ENCODE data around the gene TCF19.
"Not testable (repeated sequence)": the region's sequence is repeated elsewhere in the genome, so short reads cannot be mapped to it uniquely, and the experiment has no call there.

The TCF19 gene

DNA sequence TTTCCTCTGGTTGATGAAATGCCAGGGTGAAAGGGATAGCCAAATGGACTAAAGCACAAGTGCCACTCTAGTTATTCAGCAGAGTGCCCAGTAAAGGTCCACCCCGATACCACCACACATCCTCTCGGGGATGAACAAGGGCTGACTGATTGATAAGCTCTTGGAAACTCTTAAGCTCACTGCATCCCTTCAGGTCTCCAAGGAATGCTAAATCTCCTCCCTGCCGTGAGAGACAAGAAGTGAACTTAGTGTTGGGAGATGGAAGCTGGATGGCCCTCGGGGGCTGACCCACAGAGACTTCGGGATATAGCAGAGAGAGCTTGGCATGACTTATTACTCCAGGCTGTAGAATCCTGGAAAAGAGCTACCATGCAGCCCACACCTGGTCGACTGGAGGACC lies 25.5 kb downstream of the TCF19 start:
- DNase-seq: not testable (repeated sequence)

DNA sequence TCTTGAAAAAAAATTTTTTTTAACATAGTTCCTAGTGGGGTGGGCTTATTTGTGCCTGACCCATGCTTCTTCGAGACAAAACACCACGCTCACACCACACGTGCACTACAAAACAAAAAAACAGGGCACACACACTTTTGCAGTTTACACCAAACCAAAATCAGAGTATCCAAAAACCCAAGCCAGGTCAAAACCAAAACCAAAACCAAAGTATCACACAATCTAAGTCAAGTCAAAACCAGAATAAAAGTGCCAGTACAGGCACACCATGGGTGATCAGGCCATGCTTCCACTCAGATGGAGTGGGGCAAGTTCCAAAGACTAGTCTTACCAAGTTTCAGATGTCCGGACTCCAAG lies 27.3 kb downstream of the TCF19 start:
- DNase-seq: not testable (repeated sequence)

DNA sequence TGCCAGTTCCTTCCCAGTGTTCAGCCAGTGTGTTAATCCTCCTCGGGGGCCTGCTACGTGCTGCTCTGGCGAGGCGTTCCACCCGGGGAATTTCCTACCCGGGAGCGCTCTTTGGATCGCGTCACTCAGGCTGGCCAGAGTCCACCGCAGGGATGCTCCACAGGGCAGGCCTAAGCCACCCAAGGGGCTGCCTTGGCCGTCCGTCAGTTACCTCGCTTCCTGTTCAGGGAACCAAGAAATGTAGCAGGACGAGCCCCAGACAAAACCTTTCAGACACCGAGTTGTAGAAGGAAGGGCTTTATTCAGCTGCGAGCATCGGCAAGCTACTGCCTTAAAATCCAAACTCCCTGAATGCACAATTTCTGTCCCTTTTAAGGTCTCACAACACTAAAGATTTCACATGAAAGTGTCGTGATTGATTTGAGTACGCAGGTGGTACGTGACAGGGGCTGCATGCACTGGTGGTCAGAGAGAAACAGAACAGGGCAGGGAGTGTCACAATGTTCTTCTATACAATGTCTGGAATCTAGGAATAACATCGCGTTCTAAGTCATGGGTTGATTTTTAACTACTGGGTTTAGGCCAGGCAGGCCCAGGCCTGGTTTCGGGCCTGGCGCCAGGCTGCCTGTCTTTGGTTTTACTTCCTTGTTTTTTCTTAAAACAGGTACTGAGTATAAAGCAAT lies 27.8 kb downstream of the TCF19 start:
- DNase-seq: no peak

DNA sequence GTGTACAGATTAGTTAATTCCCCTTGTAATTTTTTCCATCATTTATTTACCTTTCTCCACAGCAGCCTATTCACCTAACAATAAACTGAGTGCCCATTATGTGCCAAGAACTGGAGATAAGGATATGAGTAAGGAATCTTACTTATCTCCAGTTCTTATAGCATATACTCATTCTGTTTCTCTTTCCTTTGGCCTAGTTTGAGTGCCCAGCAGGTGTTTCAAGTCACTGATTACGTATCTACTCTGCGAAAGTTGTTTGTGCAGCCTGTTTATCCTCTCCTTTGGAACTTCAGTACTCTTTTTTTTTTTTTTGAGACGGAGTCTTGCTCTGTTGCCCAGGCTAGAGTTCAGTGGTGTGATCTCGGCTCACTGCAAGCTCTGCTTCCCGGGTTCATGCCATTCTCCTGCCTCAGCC lies 29.4 kb downstream of the TCF19 start:
- no peak for DNase-seq

DNA sequence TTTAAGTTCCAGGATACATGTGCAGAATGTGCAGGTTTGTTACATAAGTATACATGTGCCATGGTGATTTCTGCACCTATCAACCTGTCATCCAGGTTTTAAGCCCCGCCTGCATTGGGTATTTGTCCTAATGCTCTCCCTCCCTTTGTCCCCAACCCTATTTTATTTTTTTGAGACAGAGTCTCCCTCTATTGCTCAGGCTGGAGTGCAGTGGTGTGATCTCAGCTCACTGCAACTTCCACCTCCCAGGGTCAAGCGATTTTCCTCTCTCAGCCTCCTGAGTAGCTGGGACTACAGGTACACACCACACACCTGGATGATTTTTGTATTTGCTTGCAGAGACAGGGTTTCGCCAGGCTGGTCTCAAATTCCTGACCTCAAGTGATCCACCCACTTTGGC lies 30.8 kb downstream of the TCF19 start:
- not testable (repeated sequence) for DNase-seq

DNA sequence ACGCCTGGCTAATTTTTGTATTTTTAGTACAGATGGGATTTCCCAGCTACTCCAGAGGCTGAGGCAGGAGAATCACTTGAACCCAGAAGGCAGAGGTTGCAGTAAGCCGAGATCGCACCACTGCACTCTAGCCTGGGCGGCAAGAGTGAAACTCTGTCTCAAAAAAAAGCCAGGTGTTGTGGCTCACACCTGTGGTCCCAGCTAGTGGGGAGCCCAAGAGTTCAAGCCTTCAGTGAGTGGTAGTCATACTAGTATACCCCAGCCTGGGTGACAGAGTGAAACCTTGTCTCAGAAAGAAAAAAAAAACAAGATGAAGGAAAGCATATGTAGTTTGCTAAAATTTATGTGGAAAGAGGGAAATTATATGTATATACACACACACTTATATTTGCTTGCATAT lies 32.1 kb downstream of the TCF19 start:
- no peak for DNase-seq

DNA sequence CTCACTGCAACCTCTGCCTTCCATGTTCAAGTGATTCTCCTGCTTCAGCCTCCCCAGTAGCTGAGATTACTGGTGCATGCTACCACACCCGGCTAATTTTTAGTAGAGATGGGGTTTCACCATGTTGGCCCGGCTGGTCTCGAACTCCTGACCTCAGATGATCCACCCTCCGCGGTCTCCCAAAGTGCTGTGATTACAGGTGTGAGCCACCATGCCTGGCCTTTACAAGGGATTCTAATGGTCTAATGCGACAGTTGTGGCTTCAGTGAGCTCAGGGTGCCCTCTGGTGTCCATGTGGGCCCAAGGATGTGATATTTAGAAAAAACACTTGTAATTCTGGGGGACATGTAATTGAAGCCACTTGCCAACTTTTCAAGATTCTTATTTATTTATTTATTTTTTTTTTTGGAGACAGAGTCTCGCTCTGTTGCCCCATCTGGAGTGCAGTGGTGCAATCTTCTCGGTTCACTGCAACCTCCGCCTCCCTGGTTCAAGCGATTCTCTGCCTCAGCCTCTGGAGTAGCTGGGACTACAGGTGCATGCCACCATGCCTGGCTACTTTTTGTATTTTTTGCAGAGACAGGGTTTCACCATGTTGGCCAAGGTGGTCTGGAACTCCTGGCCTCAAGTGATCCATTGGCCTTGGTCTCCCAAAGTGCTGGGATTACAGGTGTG lies 34.2 kb downstream of the TCF19 start:
- peak; percentile 42 to 52 for DNase-seq

DNA sequence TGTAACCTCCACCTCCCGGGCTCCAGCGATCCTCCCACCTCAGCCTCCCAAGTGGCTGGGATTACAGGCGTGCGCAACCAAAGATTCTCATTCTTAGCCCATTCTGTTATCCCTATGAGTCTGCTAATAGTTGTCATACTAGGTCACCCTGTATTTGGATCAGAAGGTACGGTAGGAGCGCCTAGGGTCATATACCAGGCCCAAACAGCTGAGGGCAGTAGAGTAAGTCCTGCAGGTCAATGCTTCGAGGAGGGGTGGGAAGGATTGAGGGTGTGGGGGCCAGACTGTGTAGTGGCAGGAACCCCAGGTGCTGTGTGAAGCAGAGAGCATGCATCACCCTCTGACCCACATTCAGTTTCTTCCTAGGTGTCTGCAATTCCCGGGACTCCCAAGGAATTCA lies 34.8 kb downstream of the TCF19 start:
- DNase-seq: no peak

DNA sequence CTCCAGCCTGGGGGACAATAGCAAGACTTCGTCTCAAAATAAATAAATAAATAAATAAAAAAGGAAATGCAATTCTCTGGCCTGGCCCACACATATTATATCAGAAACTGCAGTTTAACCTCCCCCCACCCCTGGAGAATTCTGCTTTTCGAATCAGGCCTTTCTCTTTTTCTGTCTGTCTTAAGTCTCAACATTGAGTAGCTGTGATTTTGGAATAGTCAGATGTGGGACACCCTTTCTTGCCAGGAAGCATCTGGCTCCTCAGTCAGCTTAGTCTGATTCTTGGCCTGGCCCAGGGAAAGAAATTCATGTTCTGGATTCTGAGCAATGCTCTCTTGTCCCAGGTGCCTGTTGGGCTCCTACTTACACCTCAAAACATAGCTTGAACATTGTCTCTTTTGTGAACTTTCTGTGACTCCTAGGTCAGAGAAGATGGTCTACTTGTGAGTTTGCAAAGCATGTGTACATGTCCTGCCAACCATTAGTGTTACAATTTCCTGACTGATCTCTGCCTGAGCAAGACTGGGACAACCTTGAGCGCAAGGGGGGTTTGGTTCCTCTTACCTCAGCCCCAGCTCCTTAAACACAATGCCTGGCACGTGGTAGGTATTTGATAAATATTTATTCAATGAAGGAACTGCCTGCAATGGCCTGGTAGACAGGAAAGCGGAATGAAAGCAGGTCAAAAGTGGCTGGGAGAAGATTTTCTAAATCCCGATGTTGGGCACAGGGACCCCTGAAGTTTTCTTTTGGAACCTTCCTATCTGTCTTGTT lies 35.9 kb downstream of the TCF19 start:
- DNase-seq: no peak

DNA sequence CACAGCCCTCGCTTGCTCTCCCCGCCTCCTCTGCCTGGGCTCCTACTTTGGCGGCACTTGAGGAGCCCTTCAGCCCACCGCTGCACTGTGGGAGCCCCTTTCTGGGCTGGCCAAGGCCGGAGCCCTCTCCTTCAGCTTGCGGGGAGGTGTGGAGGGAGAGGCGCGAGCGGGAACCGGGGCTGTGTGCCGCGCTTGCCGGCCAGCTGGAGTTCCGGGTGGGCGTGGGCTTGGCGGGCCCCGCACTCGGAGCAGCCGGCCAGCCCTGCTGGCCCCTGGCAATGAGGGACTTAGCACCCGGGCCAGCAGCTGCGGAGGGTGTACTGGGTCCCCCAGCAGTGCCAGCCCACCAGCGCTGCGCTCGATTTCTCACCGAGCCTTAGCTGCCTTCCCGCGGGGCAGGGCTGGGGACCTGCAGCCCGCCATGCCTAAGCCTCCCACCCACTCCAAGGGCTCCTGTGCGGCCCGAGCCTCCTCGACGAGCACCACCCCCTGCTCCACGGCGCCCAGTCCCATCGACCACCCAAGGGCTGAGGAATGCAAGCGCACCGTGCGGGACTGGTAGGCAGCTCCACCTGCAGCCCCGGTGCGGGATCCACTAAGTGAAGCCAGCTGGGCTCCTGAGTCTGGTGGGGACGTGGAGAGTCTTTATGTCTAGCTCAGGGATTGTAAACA lies 37.1 kb downstream of the TCF19 start:
- not testable (repeated sequence) for DNase-seq

DNA sequence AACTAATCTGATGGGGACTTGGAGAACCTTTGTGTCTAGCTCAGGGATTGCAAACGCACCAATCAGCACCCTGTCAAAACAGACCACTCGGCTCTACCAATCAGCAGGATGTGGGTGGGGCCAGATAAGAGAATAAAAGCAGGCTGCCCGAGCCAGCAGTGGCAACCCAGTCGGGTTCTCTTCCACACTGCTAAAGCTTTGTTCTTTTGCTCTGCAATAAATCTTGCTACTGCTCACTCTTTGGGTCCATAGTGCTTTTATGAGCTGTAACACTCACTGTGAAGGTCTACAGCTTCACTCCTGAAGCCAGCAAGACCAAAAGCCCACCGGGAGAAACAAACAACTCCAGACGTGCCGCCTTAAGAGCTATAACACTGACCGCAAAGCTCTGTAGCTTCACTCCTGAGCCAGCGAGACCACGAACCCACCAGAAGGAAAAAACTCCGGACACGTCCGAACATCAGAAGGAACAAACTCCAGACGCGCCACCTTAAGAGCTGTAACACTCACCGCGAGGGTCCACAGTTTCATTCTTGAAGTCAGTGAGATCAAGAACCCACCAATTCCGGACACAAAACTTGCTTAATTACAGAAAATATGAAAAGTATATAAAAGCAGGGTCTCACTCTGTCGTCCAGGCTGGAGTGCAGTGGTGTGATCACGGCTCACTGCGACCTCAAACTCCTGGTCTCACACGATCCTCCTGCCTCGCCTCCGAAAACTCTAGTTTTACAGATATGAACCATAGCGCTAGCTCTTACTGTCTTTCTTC lies 38.0 kb downstream of the TCF19 start:
- not testable (repeated sequence) for DNase-seq

DNA sequence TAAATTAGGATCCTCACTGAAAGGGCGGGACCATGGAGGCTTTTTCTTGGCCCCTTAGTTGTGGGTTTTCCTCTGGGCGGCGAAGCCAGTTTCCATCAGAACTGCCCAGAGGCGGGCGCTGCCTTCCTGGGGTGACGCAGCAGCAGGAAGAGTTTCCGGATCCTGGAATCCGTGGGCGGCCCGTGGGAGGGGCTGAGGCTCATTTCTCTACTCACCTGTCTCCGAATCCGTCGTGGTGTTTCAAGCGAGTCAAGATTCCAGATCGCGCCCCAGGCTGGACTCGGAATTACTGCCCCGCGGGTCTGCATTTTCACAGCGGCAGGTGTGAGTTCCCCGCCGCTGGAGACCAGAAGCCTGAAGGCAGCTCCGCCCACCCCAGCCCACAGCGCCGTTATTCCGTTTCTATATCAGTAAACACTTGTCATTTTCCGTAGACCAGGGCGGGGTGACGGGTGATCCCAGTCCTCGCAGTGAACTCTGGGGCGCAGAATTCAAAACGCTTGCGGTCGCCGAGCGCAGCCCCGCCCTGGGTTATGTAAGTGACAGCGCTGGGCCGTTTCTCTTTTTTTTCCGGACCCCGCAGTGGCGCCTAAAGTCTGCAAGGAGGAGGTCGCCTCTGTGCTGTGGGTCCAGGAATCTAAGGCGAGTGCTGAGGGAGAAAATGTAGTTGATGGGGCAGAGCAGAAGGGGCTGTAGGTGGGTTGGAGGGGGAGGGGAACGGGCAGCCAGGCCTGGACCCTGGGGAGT lies 39.3 kb downstream of the TCF19 start:
- peak; percentile 92 to 93 for DNase-seq

DNA sequence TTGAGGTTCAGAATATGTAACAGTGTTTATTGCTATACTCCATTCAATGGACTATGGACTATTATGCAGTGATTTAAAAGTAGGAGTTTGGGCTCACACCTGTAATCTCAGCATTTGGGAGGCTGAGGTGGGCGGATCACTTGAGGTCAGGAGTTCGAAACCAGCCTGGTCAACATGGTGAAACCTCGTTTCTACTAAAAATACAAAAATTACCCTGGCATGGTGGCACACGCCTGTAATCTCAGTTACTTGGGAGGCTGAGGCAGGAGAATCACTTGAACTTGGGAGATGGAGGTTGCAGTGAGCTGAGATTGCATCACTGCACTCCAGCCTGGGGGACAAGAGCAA lies 40.7 kb downstream of the TCF19 start:
- not testable (repeated sequence) for DNase-seq

DNA sequence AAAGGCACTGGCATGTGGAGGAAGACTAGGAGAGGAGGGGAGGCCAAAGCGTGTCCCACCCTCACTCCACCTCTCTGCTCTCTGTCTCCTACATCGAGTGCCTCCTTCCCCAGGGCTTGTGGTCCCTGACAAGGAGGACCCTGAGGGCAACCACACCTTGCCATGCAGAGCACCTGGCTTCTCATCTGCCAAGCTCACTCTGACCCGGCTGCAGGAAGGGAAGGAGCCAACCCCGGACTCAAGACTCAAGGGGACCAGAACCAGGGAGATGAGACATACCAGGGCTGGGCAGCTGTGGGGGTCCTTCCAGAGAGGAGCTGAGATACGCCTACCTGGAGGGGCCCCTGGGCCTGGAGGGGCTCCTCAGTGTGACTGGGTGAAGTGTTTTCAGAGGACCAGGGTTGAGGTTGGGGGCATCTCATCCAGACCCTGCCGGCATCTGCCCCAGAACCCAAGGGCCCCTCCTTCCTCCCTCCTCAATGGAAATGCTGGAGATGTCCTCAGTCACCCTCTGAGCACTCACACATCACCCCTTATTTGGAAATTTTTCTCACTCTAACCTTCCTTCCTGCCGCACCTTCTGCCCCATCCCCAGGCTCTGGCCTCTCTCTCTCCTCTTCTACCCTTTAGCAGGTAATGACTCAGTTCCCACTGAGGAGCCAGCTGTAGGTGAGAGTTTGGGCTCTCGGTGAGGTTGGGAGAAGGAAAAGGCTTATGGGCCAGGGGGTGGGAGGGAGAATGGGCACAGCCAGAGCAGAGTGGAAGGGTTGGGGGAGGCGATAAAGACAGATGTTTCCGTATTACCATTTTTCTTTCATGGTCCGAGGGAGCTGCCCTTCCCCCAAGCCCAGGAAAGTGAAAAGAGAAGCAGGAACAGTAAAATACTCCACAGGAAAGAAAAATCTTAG lies 44.1 kb downstream of the TCF19 start:
- no peak for DNase-seq

DNA sequence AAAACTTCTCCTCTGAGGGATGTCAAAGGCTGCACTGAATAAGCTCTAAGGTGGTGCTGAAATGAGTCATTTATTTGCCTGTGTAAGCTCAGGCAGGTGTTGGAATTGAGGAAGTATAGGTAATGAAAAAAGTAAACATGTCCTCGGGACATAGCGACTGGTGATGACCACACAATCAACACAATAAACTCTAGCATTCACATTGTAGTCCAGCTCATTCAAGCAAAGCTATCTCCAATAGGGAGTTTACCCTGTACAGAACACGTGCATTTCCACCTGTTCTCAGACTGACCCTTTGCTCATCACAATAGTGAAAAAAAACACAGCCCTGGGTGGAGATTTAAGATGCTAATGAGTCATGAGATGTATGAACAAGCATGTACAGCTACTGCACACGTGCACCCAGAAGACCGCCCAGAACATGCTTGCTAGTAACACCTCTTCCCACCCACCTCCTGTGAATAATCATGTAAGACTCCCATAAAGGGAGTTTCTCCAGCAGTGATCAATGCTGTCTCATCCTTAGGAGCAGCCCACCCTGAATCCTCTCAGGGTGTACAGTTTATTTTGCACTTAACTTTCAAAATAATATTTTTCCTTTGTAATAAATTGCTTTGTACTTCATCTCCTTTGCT lies 45.1 kb downstream of the TCF19 start:
- DNase-seq: peak; percentile 51 to 56

DNA sequence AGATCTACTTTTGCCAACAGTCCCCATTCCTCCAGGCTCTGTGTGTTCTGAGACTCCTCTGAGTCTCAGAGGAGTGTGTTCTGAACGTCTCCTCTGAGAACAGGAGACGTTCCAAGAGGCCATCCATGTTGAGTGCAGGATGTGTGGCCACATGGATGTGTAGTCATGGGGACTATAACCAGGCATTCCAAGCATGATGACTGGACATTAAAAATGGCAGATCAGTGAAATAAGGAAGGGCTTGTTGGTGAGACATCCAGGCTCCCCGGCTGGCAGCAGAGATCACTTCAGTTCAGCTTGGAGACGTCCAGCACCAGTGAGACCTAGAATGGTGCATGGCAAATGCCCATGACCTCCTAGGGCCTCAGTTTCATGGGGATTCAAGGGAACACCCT lies 46.4 kb downstream of the TCF19 start:
- DNase-seq: no peak

DNA sequence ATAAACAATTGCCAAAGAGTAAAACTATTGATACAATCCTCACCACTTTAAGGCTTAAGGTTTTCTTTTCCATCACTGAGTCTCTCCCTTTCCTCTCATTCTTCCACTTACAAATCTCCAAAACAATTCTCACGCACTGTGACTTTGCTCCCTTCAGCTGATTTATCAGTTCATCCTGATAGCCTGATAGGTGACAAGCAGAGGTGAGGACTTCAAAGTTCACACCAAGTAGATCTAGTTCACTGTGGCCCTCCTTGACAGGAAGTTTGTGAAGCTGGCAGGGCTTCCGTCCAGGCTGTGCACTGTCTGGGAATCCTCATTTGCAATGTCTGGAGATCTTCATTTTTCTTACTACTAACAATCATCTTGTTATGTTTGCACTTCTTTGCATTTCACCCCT lies 47.2 kb downstream of the TCF19 start:
- DNase-seq: no peak

DNA sequence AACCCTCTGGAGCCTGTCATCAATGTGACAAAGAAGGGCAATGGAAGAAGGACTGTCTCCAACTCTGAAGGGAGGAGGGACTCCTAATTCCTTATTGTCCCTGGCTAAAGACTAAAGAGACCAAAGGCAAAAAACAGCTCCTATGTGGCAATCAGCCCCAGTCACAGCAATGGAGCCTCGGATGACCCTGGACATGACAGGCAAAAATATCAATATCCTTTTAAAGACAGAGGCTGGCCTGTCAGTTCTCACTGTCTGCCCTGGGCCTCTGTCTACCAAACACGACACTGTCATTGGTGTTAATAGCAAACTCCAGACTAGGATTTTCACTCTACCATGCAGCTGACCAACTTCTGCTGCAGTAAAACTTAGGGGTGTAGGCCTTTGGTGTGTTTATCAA lies 50.1 kb downstream of the TCF19 start:
- DNase-seq: no peak

DNA sequence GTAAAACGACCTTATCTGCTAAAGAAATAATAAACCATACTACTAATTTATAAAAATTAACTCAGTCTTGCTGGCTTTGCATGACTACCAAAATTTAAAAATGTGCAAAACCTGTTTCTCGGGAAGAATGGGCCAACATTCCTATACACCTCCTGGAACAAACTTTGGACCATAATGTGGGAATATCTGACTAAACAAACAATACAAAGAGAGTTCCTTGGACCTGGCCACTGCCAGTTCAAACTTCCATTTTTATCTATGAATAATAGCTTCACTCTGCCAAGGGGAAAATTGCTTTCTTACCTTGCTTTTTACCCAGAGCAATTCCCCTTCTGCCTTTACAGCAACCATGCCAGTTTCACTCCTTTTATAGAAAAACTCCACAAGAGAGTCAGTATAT lies 50.7 kb downstream of the TCF19 start:
- no peak for DNase-seq

DNA sequence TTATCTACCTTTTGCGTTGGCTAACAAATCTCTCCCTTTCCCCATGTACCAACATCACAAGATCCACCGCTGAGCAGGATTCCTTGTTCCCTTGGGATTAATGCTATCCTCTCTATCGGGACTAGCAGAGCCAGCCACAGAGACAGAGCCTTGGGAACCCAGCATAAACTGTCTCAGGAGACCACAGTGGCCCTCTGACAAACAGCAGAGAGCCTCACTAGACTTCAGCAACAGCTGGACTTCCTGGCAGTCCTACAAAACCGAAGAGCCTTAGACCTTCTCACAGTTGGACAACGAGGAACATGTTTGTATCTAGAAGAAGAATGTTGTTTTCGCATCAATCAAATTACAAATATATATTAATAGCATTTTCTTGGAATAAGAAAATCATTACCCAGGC lies 51.7 kb downstream of the TCF19 start:
- DNase-seq: no peak
